GM12865 (cell line): ENCODE results near the gene IL4R.

Source experiments
- DNase-seq: peaks from one replicate; pipeline ENCODE4 v3.0.0; 2010; ENCODE audit warnings: low read depth
- H3K4me3 ChIP-seq: 2 replicates; pipeline ENCODE4 v1.5.1; 2011; ENCODE audit warnings: mild to moderate bottlenecking, low read depth, low read length, control low read depth
- TF ChIP-seq, protein P1 (sequence below): IDR thresholded peaks from 2 replicates; pipeline ENCODE4 v1.5.1; 2011; ENCODE audit warnings: low read length, control low read depth, low read depth, inconsistent platforms; ENCODE audit not compliant: insufficient read depth; ENCODE audit errors: missing control alignments

IL4R gene

GRCh38 chr16:27413956-27414355 lies 100.2 kb downstream of the IL4R start:
- TF ChIP-seq, protein P1, sequence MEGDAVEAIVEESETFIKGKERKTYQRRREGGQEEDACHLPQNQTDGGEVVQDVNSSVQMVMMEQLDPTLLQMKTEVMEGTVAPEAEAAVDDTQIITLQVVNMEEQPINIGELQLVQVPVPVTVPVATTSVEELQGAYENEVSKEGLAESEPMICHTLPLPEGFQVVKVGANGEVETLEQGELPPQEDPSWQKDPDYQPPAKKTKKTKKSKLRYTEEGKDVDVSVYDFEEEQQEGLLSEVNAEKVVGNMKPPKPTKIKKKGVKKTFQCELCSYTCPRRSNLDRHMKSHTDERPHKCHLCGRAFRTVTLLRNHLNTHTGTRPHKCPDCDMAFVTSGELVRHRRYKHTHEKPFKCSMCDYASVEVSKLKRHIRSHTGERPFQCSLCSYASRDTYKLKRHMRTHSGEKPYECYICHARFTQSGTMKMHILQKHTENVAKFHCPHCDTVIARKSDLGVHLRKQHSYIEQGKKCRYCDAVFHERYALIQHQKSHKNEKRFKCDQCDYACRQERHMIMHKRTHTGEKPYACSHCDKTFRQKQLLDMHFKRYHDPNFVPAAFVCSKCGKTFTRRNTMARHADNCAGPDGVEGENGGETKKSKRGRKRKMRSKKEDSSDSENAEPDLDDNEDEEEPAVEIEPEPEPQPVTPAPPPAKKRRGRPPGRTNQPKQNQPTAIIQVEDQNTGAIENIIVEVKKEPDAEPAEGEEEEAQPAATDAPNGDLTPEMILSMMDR, result no peak
- no peak for DNase-seq
- H3K4me3 ChIP-seq, result no peak overlapping the region; the same call in 1 of the 2 replicates
